GM12892 (cell line): ENCODE data around the gene RBMS1.

Experiments
- POLR2A ChIP-seq: IDR thresholded peaks from 2 replicates; pipeline ENCODE4 v1.6.1; 2011; ENCODE audit warnings: low read depth, low read length, control low read depth
- POLR2AphosphoS5 ChIP-seq: IDR thresholded peaks from 2 replicates; pipeline ENCODE4 v1.6.1; 2011; ENCODE audit warnings: low read depth, low read length, control low read depth

- TF ChIP-seq POLR2AphosphoS5 (no peak), POLR2A (no peak)
Measured at GRCh38 chr2:160324161-160324800, 169.3 kb downstream of the RBMS1 start.
